Choroid plexus epithelial cell (primary cell): Measurements from ENCODE around the gene C11orf71.

Experiments used
- DNase-seq: peaks from one replicate; pipeline ENCODE4 v3.0.0-alpha.2; 2010; ENCODE audit warnings: low read depth
- H3K4me3 ChIP-seq: 2 replicates; pipeline ENCODE4 v1.5.1; 2011; ENCODE audit warnings: low read depth, mild to moderate bottlenecking, control low read depth, low read length, moderate library complexity
- TF ChIP-seq, protein P1 (sequence below): conservative IDR thresholded peaks from 2 replicates; pipeline ENCODE4 v1.5.1; 2011; ENCODE audit warnings: low read depth, mild to moderate bottlenecking, control low read depth, inconsistent platforms, low read length, moderate library complexity

Gene C11orf71

GRCh38 chr11:114441921-114442320, 41.6 kb upstream of the C11orf71 start:
- no peak for DNase-seq
- TF ChIP-seq, protein P1, sequence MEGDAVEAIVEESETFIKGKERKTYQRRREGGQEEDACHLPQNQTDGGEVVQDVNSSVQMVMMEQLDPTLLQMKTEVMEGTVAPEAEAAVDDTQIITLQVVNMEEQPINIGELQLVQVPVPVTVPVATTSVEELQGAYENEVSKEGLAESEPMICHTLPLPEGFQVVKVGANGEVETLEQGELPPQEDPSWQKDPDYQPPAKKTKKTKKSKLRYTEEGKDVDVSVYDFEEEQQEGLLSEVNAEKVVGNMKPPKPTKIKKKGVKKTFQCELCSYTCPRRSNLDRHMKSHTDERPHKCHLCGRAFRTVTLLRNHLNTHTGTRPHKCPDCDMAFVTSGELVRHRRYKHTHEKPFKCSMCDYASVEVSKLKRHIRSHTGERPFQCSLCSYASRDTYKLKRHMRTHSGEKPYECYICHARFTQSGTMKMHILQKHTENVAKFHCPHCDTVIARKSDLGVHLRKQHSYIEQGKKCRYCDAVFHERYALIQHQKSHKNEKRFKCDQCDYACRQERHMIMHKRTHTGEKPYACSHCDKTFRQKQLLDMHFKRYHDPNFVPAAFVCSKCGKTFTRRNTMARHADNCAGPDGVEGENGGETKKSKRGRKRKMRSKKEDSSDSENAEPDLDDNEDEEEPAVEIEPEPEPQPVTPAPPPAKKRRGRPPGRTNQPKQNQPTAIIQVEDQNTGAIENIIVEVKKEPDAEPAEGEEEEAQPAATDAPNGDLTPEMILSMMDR, result no peak
- H3K4me3 ChIP-seq, result no peak overlapping the region

GRCh38 chr11:114440971-114441763, 40.9 kb upstream of the C11orf71 start:
- TF ChIP-seq, protein P1, result no peak
- DNase-seq, result no peak
- H3K4me3 ChIP-seq, result peak overlapping the region; percentile 97

DNA sequence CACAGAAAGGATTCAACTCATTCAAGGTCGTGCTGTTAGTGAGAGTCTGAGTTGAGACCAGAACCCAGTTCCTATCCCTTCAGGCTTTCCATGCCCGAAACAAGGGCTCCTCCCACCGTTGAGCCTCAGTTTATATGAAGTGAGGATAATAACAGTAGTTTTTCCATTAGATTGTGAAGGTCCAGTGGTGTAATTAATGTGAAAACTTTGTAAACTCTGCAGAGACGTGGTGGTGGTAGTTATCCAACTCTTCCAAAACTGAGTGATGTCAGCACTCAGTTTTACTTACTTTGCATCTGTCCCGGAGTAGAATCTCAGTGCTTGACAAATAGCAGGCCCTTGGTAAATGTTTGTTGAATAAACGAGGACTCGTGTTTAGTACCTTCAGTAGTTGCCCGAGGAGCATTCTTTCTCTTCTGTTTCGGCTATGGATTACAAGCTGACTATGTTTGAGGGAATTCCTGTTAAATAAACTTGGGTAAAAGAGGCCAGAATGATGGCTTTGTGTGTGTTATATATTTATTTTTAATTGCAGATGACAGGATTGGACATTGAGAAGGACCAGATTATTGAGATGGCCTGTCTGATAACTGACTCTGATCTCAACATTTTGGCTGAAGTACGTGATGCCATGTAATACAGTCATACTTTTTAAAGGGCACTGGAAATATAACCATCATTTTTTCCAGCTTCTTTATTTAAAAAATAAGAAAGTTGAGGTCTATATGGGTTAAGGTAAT, 40.0 kb upstream of the C11orf71 start:
- TF ChIP-seq, protein P1, result no peak
- peak; percentile 36 for DNase-seq
- H3K4me3 ChIP-seq, result peak overlapping the region; percentile 97

GRCh38 chr11:114439229-114440120, 39.2 kb upstream of the C11orf71 start, which contains the start of gene REXO2:
TSS of gene REXO2 (plus strand) at chr11:114439467. CDS start at chr11:114439529, 62 bp downstream.
- H3K4me3 ChIP-seq, result peak within 1 kb of the TSS; percentile 97
- TF ChIP-seq, protein P1, result no peak
- peak; percentile 98 for DNase-seq

- DNase-seq, result peak; percentile 42
- TF ChIP-seq, protein P1, result no peak
- H3K4me3 ChIP-seq, result no peak overlapping the region
These were observed 38.0 kb upstream of the C11orf71 start for GRCh38 chr11:114438303-114438702.

- H3K4me3 ChIP-seq, result no peak overlapping the region
- DNase-seq, result no peak
- TF ChIP-seq, protein P1, result no peak
These were observed 33.1 kb upstream of the C11orf71 start for GRCh38 chr11:114433376-114433775.
